ENCODE measurements around the gene GPX2. TPM values are rescaled to one million over a fixed set of nuclear protein-coding genes. Genes with fewer than 3 reads are reported as not detected.

GPX2 gene
- total and polyA plus RNA-seq, 9 donors: 0.24 to 1.3 (median 0.39) TPM; not detected in 1

GRCh38 chr14:64960762-64961276, 18.3 kb upstream of the GPX2 start:
- Histone ChIP-seq H3K4me3 (ENCODE audit: low read length) (no peak overlapping the region), H3K27ac (ENCODE audit: low read length) (no peak overlapping the region), H3K36me3 (ENCODE audit: control insufficient read depth, insufficient read depth, low read length) (peaks cover 7% of the 10 kb centered on the region), H3K9me3 (replicated peaks; ENCODE audit: control insufficient read depth, low read depth, low read length) (no peaks in the 10 kb centered on the region), H3K4me1 (ENCODE audit: control insufficient read depth, insufficient read depth, low read length) (peaks cover 17% of the 10 kb centered on the region), H3K27me3 (ENCODE audit: control insufficient read depth, insufficient read depth, low read length) (no peaks in the 10 kb centered on the region)
- peak; percentile 30 for DNase-seq
- 40% methylated on average over 4 of the region's 5 CpGs for WGBS (ENCODE audit: insufficient coverage)

GRCh38 chr14:64958743-64959142, 16.2 kb upstream of the GPX2 start:
- H3K4me1 ChIP-seq (ENCODE audit: control insufficient read depth, insufficient read depth, low read length): peaks cover 17% of the 10 kb centered on the region
- H3K4me3 ChIP-seq (ENCODE audit: low read length): no peak overlapping the region
- DNase-seq: no peak
- H3K9me3 ChIP-seq (replicated peaks; ENCODE audit: control insufficient read depth, low read depth, low read length): no peaks in the 10 kb centered on the region
- H3K36me3 ChIP-seq (ENCODE audit: control insufficient read depth, insufficient read depth, low read length): peaks cover 12% of the 10 kb centered on the region
- no peak overlapping the region for H3K27ac ChIP-seq (ENCODE audit: low read length)
- no peaks in the 10 kb centered on the region for H3K27me3 ChIP-seq (ENCODE audit: control insufficient read depth, insufficient read depth, low read length)
- 82% methylated on average over 4 of the region's 5 CpGs for WGBS (ENCODE audit: insufficient coverage)

GRCh38 chr14:64958201-64958600, 15.7 kb upstream of the GPX2 start:
- no peaks in the 10 kb centered on the region for H3K9me3 ChIP-seq (replicated peaks; ENCODE audit: control insufficient read depth, low read depth, low read length)
- peaks cover 17% of the 10 kb centered on the region for H3K4me1 ChIP-seq (ENCODE audit: control insufficient read depth, insufficient read depth, low read length)

GRCh38 chr14:64956697-64957406, 14.3 kb upstream of the GPX2 start:
- H3K27ac ChIP-seq (ENCODE audit: low read length): no peak overlapping the region
- 100% methylated on average over 1 of the region's 8 CpGs for whole genome bisulfite sequencing (ENCODE audit: insufficient coverage)
- peaks cover 20% of the 10 kb centered on the region for H3K4me1 ChIP-seq (ENCODE audit: control insufficient read depth, insufficient read depth, low read length)
- DNase-seq: no peak
- H3K27me3 ChIP-seq (ENCODE audit: control insufficient read depth, insufficient read depth, low read length): no peaks in the 10 kb centered on the region
- H3K36me3 ChIP-seq (ENCODE audit: control insufficient read depth, insufficient read depth, low read length): peaks cover 16% of the 10 kb centered on the region
- H3K9me3 ChIP-seq (replicated peaks; ENCODE audit: control insufficient read depth, low read depth, low read length): no peaks in the 10 kb centered on the region
- H3K4me3 ChIP-seq (ENCODE audit: low read length): no peak overlapping the region

More at GRCh38 chr14:64958201-64958600, 15.7 kb upstream of the GPX2 start:
- H3K27ac ChIP-seq (ENCODE audit: low read length): no peak overlapping the region
- WGBS (ENCODE audit: insufficient coverage): 80% methylated on average over 1 of the region's 2 CpGs
- H3K27me3 ChIP-seq (ENCODE audit: control insufficient read depth, insufficient read depth, low read length): no peaks in the 10 kb centered on the region
- no peak overlapping the region for H3K4me3 ChIP-seq (ENCODE audit: low read length)
- peaks cover 13% of the 10 kb centered on the region for H3K36me3 ChIP-seq (ENCODE audit: control insufficient read depth, insufficient read depth, low read length)
- no peak for DNase-seq

- H3K4me3 ChIP-seq (ENCODE audit: low read length): no peak overlapping the region
- H3K36me3 ChIP-seq (ENCODE audit: control insufficient read depth, insufficient read depth, low read length): peaks cover 27% of the 10 kb centered on the region
- H3K27ac ChIP-seq (ENCODE audit: low read length): no peak overlapping the region
- peaks cover 7% of the 10 kb centered on the region for H3K4me1 ChIP-seq (ENCODE audit: control insufficient read depth, insufficient read depth, low read length)
- no peaks in the 10 kb centered on the region for H3K27me3 ChIP-seq (ENCODE audit: control insufficient read depth, insufficient read depth, low read length)
- no peak for DNase-seq
- WGBS (ENCODE audit: insufficient coverage): 52% methylated on average over 6 of the region's 6 CpGs
- H3K9me3 ChIP-seq (replicated peaks; ENCODE audit: control insufficient read depth, low read depth, low read length): no peaks in the 10 kb centered on the region
Measured at GRCh38 chr14:64955297-64955696, 12.8 kb upstream of the GPX2 start.

GRCh38 chr14:64954491-64955240, 12.1 kb upstream of the GPX2 start:
- H3K27ac ChIP-seq (ENCODE audit: low read length): no peak overlapping the region
- no peak for DNase-seq
- H3K36me3 ChIP-seq (ENCODE audit: control insufficient read depth, insufficient read depth, low read length): peaks cover 32% of the 10 kb centered on the region
- WGBS (ENCODE audit: insufficient coverage): no CpG with 5 or more reads among the region's 9 CpGs
- no peak overlapping the region for H3K4me3 ChIP-seq (ENCODE audit: low read length)
- H3K9me3 ChIP-seq (replicated peaks; ENCODE audit: control insufficient read depth, low read depth, low read length): no peaks in the 10 kb centered on the region
- H3K27me3 ChIP-seq (ENCODE audit: control insufficient read depth, insufficient read depth, low read length): no peaks in the 10 kb centered on the region
- H3K4me1 ChIP-seq (ENCODE audit: control insufficient read depth, insufficient read depth, low read length): peaks cover 4% of the 10 kb centered on the region

- DNase-seq: no peak
- Histone ChIP-seq H3K27ac (ENCODE audit: low read length) (no peak overlapping the region), H3K4me1 (ENCODE audit: control insufficient read depth, insufficient read depth, low read length) (peaks cover 4% of the 10 kb centered on the region), H3K27me3 (ENCODE audit: control insufficient read depth, insufficient read depth, low read length) (no peaks in the 10 kb centered on the region), H3K36me3 (ENCODE audit: control insufficient read depth, insufficient read depth, low read length) (peaks cover 36% of the 10 kb centered on the region), H3K9me3 (replicated peaks; ENCODE audit: control insufficient read depth, low read depth, low read length) (no peaks in the 10 kb centered on the region), H3K4me3 (ENCODE audit: low read length) (no peak overlapping the region)
- 86% methylated on average over 2 of the region's 6 CpGs for WGBS (ENCODE audit: insufficient coverage)
Measured at GRCh38 chr14:64953661-64954060, 11.1 kb upstream of the GPX2 start.

GRCh38 chr14:64953310-64953654, 10.7 kb upstream of the GPX2 start:
- no peak overlapping the region for H3K4me3 ChIP-seq (ENCODE audit: low read length)
- no peak for DNase-seq
- H3K4me1 ChIP-seq (ENCODE audit: control insufficient read depth, insufficient read depth, low read length): peaks cover 4% of the 10 kb centered on the region
- no peaks in the 10 kb centered on the region for H3K9me3 ChIP-seq (replicated peaks; ENCODE audit: control insufficient read depth, low read depth, low read length)
- H3K27me3 ChIP-seq (ENCODE audit: control insufficient read depth, insufficient read depth, low read length): no peaks in the 10 kb centered on the region
- peaks cover 36% of the 10 kb centered on the region for H3K36me3 ChIP-seq (ENCODE audit: control insufficient read depth, insufficient read depth, low read length)
- H3K27ac ChIP-seq (ENCODE audit: low read length): no peak overlapping the region
- 90% methylated on average over 8 of the region's 8 CpGs for WGBS (ENCODE audit: insufficient coverage)

- Histone ChIP-seq H3K4me3 (ENCODE audit: low read length) (no peak overlapping the region), H3K27ac (ENCODE audit: low read length) (no peak overlapping the region), H3K27me3 (ENCODE audit: control insufficient read depth, insufficient read depth, low read length) (no peaks in the 10 kb centered on the region), H3K4me1 (ENCODE audit: control insufficient read depth, insufficient read depth, low read length) (peaks cover 4% of the 10 kb centered on the region), H3K36me3 (ENCODE audit: control insufficient read depth, insufficient read depth, low read length) (peaks cover 41% of the 10 kb centered on the region), H3K9me3 (replicated peaks; ENCODE audit: control insufficient read depth, low read depth, low read length) (no peaks in the 10 kb centered on the region)
- 100% methylated on average over 1 of the region's 7 CpGs for WGBS (ENCODE audit: insufficient coverage)
- DNase-seq: no peak
Measured at GRCh38 chr14:64952598-64953309, 10.2 kb upstream of the GPX2 start.

GRCh38 chr14:64951724-64952123, 9.2 kb upstream of the GPX2 start:
- no peak overlapping the region for H3K27ac ChIP-seq (ENCODE audit: low read length)
- peaks cover 47% of the 10 kb centered on the region for H3K36me3 ChIP-seq (ENCODE audit: control insufficient read depth, insufficient read depth, low read length)
- H3K4me1 ChIP-seq (ENCODE audit: control insufficient read depth, insufficient read depth, low read length): peaks cover 4% of the 10 kb centered on the region
- H3K9me3 ChIP-seq (replicated peaks; ENCODE audit: control insufficient read depth, low read depth, low read length): no peaks in the 10 kb centered on the region
- no peak for DNase-seq
- no peak overlapping the region for H3K4me3 ChIP-seq (ENCODE audit: low read length)
- H3K27me3 ChIP-seq (ENCODE audit: control insufficient read depth, insufficient read depth, low read length): no peaks in the 10 kb centered on the region
